ENCODE results near the gene SPINDOC.

The SPINDOC gene

GRCh38 chr11:63833048-63833447 is 19.8 kb downstream of the SPINDOC start:
- DNase-seq (no peak), ATAC-seq (no peak)

- no peak for DNase-seq
- ATAC-seq: no peak
These were observed 21.4 kb downstream of the SPINDOC start for GRCh38 chr11:63834535-63835157.

- ATAC-seq: no peak
- DNase-seq: no peak
These were observed 21.9 kb downstream of the SPINDOC start for GRCh38 chr11:63835158-63835545.

GRCh38 chr11:63837027-63837688 is 23.9 kb downstream of the SPINDOC start:
- DNase-seq (peak; percentile 76), ATAC-seq (no peak)

- no peak for DNase-seq
These were observed 24.5 kb downstream of the SPINDOC start for GRCh38 chr11:63837739-63838138.

GRCh38 chr11:63838150-63838677 is 25.0 kb downstream of the SPINDOC start:
- no peak for ATAC-seq
- DNase-seq: no peak

More at GRCh38 chr11:63837739-63838138, 24.5 kb downstream of the SPINDOC start:
- no peak for ATAC-seq

- DNase-seq: peak; percentile 100
- peak; percentile 88 for ATAC-seq
These were observed 25.6 kb downstream of the SPINDOC start, which contains the start of gene MARK2 for GRCh38 chr11:63838678-63839507. Gene MARK2 (plus strand): TSS chr11:63839110. CDS start chr11:63839507, 397 bp downstream.

GRCh38 chr11:63839508-63840355 is 26.5 kb downstream of the SPINDOC start:
- ATAC-seq (no peak), DNase-seq (peak; percentile 47)

GRCh38 chr11:63840356-63841060 is 27.3 kb downstream of the SPINDOC start:
- ATAC-seq: no peak
- no peak for DNase-seq

GRCh38 chr11:63841554-63841953 is 28.3 kb downstream of the SPINDOC start:
- no peak for DNase-seq
- ATAC-seq: no peak

GRCh38 chr11:63843041-63843440 is 29.8 kb downstream of the SPINDOC start:
- DNase-seq (no peak), ATAC-seq (no peak)

GRCh38 chr11:63844836-63845235 is 31.6 kb downstream of the SPINDOC start:
- no peak for DNase-seq
- ATAC-seq: no peak

GRCh38 chr11:63845303-63845702 is 32.0 kb downstream of the SPINDOC start:
- DNase-seq (no peak), ATAC-seq (no peak)

GRCh38 chr11:63845911-63846310 is 32.7 kb downstream of the SPINDOC start:
- no peak for ATAC-seq
- no peak for DNase-seq

- no peak for ATAC-seq
- DNase-seq: no peak
These were observed 33.6 kb downstream of the SPINDOC start for GRCh38 chr11:63846897-63847296.

GRCh38 chr11:63847363-63847762 is 34.1 kb downstream of the SPINDOC start:
- DNase-seq: no peak
- ATAC-seq: no peak

GRCh38 chr11:63849691-63850090 is 36.4 kb downstream of the SPINDOC start:
- DNase-seq: no peak
- no peak for ATAC-seq

- no peak for DNase-seq
- ATAC-seq: no peak
These were observed 37.7 kb downstream of the SPINDOC start for GRCh38 chr11:63850920-63851319.

- ATAC-seq (peak; percentile 36), DNase-seq (no peak)
These were observed 38.1 kb downstream of the SPINDOC start for GRCh38 chr11:63851364-63851763.

- DNase-seq (no peak), ATAC-seq (no peak)
These were observed 40.2 kb downstream of the SPINDOC start for GRCh38 chr11:63853476-63853875.

- no peak for ATAC-seq
- no peak for DNase-seq
These were observed 41.4 kb downstream of the SPINDOC start for GRCh38 chr11:63854696-63855095.
